ENCODE data around the gene AIG1. TPM values are rescaled to one million over a fixed set of nuclear protein-coding genes. Genes with fewer than 3 reads are reported as not detected.

AIG1 gene
- total RNA-seq, 1 donor: 70.9 TPM

DNA sequence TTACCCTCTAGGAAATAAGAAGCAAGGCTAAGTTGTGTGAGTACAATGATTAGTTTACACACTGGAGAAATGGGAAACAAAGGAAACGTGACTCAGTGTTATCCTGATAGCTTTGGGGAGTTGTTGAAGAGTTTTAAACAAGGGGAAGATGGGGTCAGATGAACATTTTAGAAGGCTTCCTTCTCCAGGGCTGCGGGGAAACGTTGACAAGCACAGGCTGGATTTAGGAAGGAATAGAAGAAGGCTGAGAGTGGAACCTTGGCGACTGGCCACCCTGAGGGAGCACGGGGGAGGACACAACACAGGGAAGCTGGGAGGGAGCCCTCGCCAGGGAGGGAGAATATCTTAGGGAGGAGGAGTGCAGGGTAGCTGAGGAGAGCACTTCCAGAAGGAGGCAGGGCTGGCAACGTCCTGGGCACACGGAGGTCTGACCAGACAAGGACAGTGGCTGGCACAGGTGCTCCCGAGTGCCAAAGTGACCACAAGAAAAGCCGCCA, 134.7 kb downstream of the AIG1 start:
- DNase-seq (ENCODE audit: insufficient read length, low spot score, missing footprints): no peak
- TF ChIP-seq, protein P1, sequence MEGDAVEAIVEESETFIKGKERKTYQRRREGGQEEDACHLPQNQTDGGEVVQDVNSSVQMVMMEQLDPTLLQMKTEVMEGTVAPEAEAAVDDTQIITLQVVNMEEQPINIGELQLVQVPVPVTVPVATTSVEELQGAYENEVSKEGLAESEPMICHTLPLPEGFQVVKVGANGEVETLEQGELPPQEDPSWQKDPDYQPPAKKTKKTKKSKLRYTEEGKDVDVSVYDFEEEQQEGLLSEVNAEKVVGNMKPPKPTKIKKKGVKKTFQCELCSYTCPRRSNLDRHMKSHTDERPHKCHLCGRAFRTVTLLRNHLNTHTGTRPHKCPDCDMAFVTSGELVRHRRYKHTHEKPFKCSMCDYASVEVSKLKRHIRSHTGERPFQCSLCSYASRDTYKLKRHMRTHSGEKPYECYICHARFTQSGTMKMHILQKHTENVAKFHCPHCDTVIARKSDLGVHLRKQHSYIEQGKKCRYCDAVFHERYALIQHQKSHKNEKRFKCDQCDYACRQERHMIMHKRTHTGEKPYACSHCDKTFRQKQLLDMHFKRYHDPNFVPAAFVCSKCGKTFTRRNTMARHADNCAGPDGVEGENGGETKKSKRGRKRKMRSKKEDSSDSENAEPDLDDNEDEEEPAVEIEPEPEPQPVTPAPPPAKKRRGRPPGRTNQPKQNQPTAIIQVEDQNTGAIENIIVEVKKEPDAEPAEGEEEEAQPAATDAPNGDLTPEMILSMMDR (IDR thresholded peaks at IDR 0.05; ENCODE audit: extremely low read depth, low read depth, low read length): no peak
- H2AFZ ChIP-seq (ENCODE audit: low read length): no peak overlapping the region
- H3K27me3 ChIP-seq (ENCODE audit: insufficient read depth, low read length): no peaks in the 10 kb centered on the region
- no peaks in the 10 kb centered on the region for H3K79me2 ChIP-seq (ENCODE audit: insufficient read depth, low read length)
- H3K4me2 ChIP-seq (ENCODE audit: insufficient read depth, low read length): no peak overlapping the region
- no peaks in the 10 kb centered on the region for H4K20me1 ChIP-seq (ENCODE audit: insufficient read depth, low read length)
- H3K4me1 ChIP-seq (ENCODE audit: insufficient read depth, low read length): peaks cover 5% of the 10 kb centered on the region
- H3K4me3 ChIP-seq (ENCODE audit: insufficient read depth, low read length): no peak overlapping the region
- no peaks in the 10 kb centered on the region for H3K9me3 ChIP-seq (ENCODE audit: low read depth, low read length)
- H3K27ac ChIP-seq (ENCODE audit: low read depth, low read length): no peak overlapping the region
- no peaks in the 10 kb centered on the region for H3K36me3 ChIP-seq (ENCODE audit: insufficient read depth, low read length)

- no peak for DNase-seq (ENCODE audit: insufficient read length, low spot score, missing footprints)
- Histone ChIP-seq H3K27ac (ENCODE audit: low read depth, low read length) (no peak overlapping the region), H3K9me3 (ENCODE audit: low read depth, low read length) (no peaks in the 10 kb centered on the region), H4K20me1 (ENCODE audit: insufficient read depth, low read length) (no peaks in the 10 kb centered on the region), H3K4me2 (ENCODE audit: insufficient read depth, low read length) (no peak overlapping the region), H3K4me3 (ENCODE audit: insufficient read depth, low read length) (no peak overlapping the region), H3K4me1 (ENCODE audit: insufficient read depth, low read length) (peaks cover 5% of the 10 kb centered on the region), H3K36me3 (ENCODE audit: insufficient read depth, low read length) (no peaks in the 10 kb centered on the region), H2AFZ (ENCODE audit: low read length) (no peak overlapping the region), H3K27me3 (ENCODE audit: insufficient read depth, low read length) (no peaks in the 10 kb centered on the region), H3K79me2 (ENCODE audit: insufficient read depth, low read length) (no peaks in the 10 kb centered on the region)
- TF ChIP-seq, protein P1 (IDR thresholded peaks at IDR 0.05; ENCODE audit: extremely low read depth, low read depth, low read length): no peak
Measured at GRCh38 chr6:143196525-143197225, 136.0 kb downstream of the AIG1 start.

- Histone ChIP-seq H3K4me2 (ENCODE audit: insufficient read depth, low read length) (no peak overlapping the region), H3K9me3 (ENCODE audit: low read depth, low read length) (no peaks in the 10 kb centered on the region), H3K36me3 (ENCODE audit: insufficient read depth, low read length) (no peaks in the 10 kb centered on the region), H3K79me2 (ENCODE audit: insufficient read depth, low read length) (no peaks in the 10 kb centered on the region), H4K20me1 (ENCODE audit: insufficient read depth, low read length) (no peaks in the 10 kb centered on the region), H3K27me3 (ENCODE audit: insufficient read depth, low read length) (no peaks in the 10 kb centered on the region), H3K4me3 (ENCODE audit: insufficient read depth, low read length) (no peak overlapping the region), H3K4me1 (ENCODE audit: insufficient read depth, low read length) (peaks cover 5% of the 10 kb centered on the region), H3K27ac (ENCODE audit: low read depth, low read length) (no peak overlapping the region), H2AFZ (ENCODE audit: low read length) (no peak overlapping the region)
- TF ChIP-seq, protein P1 (IDR thresholded peaks at IDR 0.05; ENCODE audit: extremely low read depth, low read depth, low read length): no peak
- no peak for DNase-seq (ENCODE audit: insufficient read length, low spot score, missing footprints)
Measured at GRCh38 chr6:143197377-143197776, 136.7 kb downstream of the AIG1 start.

GRCh38 chr6:143198312-143198711, 137.6 kb downstream of the AIG1 start:
- DNase-seq (ENCODE audit: insufficient read length, low spot score, missing footprints): no peak
- Histone ChIP-seq H3K9me3 (ENCODE audit: low read depth, low read length) (no peaks in the 10 kb centered on the region), H2AFZ (ENCODE audit: low read length) (no peak overlapping the region), H3K36me3 (ENCODE audit: insufficient read depth, low read length) (no peaks in the 10 kb centered on the region), H3K27me3 (ENCODE audit: insufficient read depth, low read length) (no peaks in the 10 kb centered on the region), H4K20me1 (ENCODE audit: insufficient read depth, low read length) (no peaks in the 10 kb centered on the region), H3K4me3 (ENCODE audit: insufficient read depth, low read length) (no peak overlapping the region), H3K27ac (ENCODE audit: low read depth, low read length) (no peak overlapping the region), H3K4me1 (ENCODE audit: insufficient read depth, low read length) (peaks cover 5% of the 10 kb centered on the region), H3K79me2 (ENCODE audit: insufficient read depth, low read length) (no peaks in the 10 kb centered on the region), H3K4me2 (ENCODE audit: insufficient read depth, low read length) (no peak overlapping the region)
- TF ChIP-seq, protein P1 (IDR thresholded peaks at IDR 0.05; ENCODE audit: extremely low read depth, low read depth, low read length): no peak
